ENCODE data around the gene LACTBL1.

- TF ChIP-seq REST (IDR thresholded peaks at IDR 0.05; ENCODE audit: insufficient replicate concordance, low read depth) (no peak), GABPA (IDR thresholded peaks at IDR 0.05; ENCODE audit: low read depth) (no peak), CTCF (IDR thresholded peaks at IDR 0.05; ENCODE audit: insufficient read depth, low read length) (no peak), SPI1 (IDR thresholded peaks at IDR 0.05; ENCODE audit: borderline replicate concordance, low read depth) (no peak)
Measured at GRCh38 chr1:22925111-22925510, 47.6 kb downstream of the LACTBL1 start.
